ENCODE data around the gene RALGAPA1. TPM values are rescaled to one million over a fixed set of nuclear protein-coding genes. Genes with fewer than 3 reads are reported as not detected.

Gene RALGAPA1
- total RNA-seq, 2 experiments from 2014 or later: 29.5 to 31.7 TPM

DNA sequence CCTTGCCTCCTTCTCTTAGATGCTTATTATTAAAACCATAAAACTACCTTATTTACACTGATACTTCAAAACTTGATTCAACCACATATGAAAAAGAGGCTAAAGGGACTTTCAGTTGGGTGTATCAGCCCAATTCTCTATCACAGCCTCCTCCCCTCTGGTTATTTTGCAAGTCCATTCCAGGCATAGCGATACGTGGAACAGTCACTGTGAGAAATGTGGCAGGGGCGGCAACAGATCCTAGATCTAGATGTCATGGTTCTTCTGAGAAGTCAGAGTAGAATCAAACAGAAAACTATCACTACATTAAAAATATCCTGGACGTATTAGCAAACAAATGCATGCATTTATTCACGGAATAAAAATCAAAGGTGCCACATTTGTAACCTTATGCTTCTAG is 83.2 kb downstream of the RALGAPA1 start:
- POLR2A ChIA-PET: no interaction called here
- ATAC-seq (no peak), DNase-seq (no peak)
- Mint-ChIP-seq H3K4me3 (no peak overlapping the region), H3K9me3 (ENCODE audit: insufficient read depth) (no peaks in the 10 kb centered on the region), H3K27me3 (ENCODE audit: low read depth) (no peaks in the 10 kb centered on the region), H3K36me3 (ENCODE audit: low read depth) (peaks cover 6% of the 10 kb centered on the region), H3K27ac (no peak overlapping the region), H3K4me1 (ENCODE audit: low read depth) (peaks cover 4% of the 10 kb centered on the region)
- CTCF ChIA-PET: no interaction called here

DNA sequence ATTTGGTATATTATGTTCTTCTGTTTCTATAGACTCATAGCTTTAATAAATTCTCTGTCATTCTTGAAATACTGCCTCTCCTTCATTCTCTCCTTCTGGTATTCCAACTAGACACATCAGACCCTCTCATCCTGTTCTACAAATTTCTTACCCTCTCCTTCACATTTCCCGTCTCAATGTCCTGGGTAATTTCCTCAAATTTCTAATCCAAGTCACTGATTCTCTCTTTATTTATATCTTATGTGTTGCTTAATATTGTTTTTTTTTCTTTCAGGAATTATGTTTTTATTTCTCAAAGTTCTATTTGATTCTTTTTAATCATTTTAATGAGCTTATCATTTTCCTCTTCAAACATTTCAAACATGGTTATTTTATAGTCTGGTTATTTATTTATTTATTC is 94.0 kb downstream of the RALGAPA1 start:
- peaks cover 16% of the 10 kb centered on the region for H3K36me3 Mint-ChIP-seq (ENCODE audit: low read depth)
- H3K27ac Mint-ChIP-seq: no peak overlapping the region
- DNase-seq (no peak), ATAC-seq (no peak)
- no peaks in the 10 kb centered on the region for H3K9me3 Mint-ChIP-seq (ENCODE audit: insufficient read depth)
- ChIA-PET CTCF (interaction anchor here (1.2 to 1.7 kb wide), 2 partner anchors 10 to 28 kb away, joined by 3 read pairs; no protein-coding TSS in a partner anchor), POLR2A (no interaction called here)
- no peak overlapping the region for H3K4me3 Mint-ChIP-seq
- no peaks in the 10 kb centered on the region for H3K4me1 Mint-ChIP-seq (ENCODE audit: low read depth)
- no peaks in the 10 kb centered on the region for H3K27me3 Mint-ChIP-seq (ENCODE audit: low read depth)

DNA sequence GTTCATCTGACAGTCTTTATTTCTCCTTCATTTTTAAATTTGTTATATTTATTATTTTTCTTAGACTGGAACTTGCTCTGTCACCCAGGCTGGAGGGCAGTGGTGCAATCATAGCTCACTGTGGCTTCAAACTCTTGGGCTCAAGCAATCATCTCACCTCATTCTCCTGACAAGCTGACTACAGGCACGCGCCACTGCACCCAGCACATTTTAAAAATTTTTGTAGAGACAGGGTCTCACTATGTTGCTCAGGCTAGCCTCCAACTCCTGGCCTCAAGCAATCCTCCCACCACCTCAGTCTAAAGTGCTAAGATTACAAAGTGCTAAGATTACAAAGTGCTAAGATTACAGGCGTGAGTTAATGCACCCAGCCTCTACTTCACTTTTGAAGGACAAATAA is 96.6 kb downstream of the RALGAPA1 start:
- CTCF ChIA-PET: no interaction called here

DNA sequence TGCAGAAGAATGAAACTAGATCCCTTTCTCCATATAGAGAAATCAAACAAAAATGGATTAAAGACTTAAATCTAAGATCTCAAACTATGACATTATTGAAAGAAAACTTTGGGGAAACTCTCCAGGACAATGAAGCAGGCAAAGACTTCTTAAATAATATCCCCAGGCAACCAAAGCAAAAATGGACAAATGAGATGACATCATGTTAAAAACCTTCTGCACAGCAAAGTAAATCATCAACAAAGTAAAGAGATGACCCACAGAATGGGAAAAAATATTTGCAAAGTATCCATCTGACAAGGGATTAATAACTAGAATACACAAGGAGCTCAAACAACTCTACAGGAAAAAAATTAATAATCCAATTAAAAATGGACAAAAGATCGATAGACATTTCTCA is 101.0 kb downstream of the RALGAPA1 start:
- Mint-ChIP-seq H3K9me3 (ENCODE audit: insufficient read depth) (no peaks in the 10 kb centered on the region), H3K4me1 (ENCODE audit: low read depth) (peaks cover 5% of the 10 kb centered on the region), H3K27ac (no peak overlapping the region), H3K4me3 (no peak overlapping the region), H3K36me3 (ENCODE audit: low read depth) (peaks cover 33% of the 10 kb centered on the region), H3K27me3 (ENCODE audit: low read depth) (no peaks in the 10 kb centered on the region)
- ATAC-seq (no peak), DNase-seq (no peak)
- POLR2A ChIA-PET: no interaction called here
- CTCF ChIA-PET: no interaction called here

More for the DNA sequence above, 96.6 kb downstream of the RALGAPA1 start:
- no peak for ATAC-seq
- Mint-ChIP-seq H3K27me3 (ENCODE audit: low read depth) (no peaks in the 10 kb centered on the region), H3K4me1 (ENCODE audit: low read depth) (no peaks in the 10 kb centered on the region), H3K9me3 (ENCODE audit: insufficient read depth) (no peaks in the 10 kb centered on the region), H3K27ac (no peak overlapping the region), H3K36me3 (ENCODE audit: low read depth) (peaks cover 28% of the 10 kb centered on the region), H3K4me3 (no peak overlapping the region)
- no peak for DNase-seq
- POLR2A ChIA-PET: no interaction called here

DNA sequence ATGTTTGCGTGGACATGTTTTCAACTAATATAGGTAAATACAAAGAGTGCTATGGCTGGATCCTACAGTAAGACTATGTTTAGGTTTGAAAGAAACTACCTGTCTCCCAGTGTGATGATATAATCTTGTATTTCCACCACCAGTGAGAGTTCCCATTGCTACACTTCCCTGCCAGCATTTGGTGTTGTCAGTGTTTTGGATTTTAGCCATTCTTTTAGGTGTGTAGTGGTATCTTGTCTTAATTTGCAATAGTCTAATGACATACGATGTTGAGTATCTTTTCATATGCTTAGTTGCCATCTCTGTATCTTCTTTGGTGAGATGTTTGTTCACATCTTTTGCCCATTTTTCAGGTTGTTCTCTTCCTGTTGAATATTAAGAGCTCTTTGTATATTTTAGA is 103.5 kb downstream of the RALGAPA1 start:
- ATAC-seq (no peak), DNase-seq (no peak)
- Mint-ChIP-seq H3K27ac (no peak overlapping the region), H3K4me3 (no peak overlapping the region), H3K4me1 (ENCODE audit: low read depth) (peaks cover 5% of the 10 kb centered on the region), H3K27me3 (ENCODE audit: low read depth) (no peaks in the 10 kb centered on the region), H3K9me3 (ENCODE audit: insufficient read depth) (no peaks in the 10 kb centered on the region), H3K36me3 (ENCODE audit: low read depth) (peaks cover 27% of the 10 kb centered on the region)
- POLR2A ChIA-PET: no interaction called here
- CTCF ChIA-PET: interaction anchor here (0.7 to 1.2 kb wide), 2 partner anchors 9 to 18 kb away, joined by 3 to 4 read pairs; no protein-coding TSS in a partner anchor

DNA sequence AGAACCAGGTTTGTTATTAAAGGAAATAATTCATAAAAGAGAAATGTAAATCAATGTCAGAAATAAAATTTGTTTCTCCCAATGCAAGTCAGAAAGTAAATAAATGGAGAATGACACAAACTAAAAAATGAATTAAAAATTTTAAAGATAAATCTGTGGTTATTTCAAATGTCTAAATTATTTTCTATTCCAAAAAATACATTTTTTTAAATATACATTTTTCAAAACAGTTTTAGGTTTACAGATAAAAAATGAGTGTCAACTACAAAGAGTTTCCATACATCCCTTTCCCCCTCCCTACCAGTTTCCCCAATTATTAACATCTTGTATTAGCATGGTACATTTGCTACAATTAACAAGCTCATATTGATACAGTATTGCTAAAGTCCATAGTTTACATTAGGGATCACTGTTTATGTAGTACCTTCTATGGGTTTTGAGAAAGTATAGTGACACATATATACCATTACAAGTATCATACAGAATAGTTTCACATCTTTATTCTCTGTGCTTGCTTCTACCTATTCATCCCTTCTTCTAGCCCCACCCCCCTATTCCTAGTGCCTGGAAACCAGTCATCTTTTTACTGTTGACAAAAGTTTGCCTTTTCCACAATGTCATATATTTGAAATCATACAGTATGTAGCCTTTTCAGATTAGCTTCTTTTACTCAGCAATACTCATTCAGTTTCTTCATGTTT is 104.2 kb downstream of the RALGAPA1 start:
- Mint-ChIP-seq H3K9me3 (ENCODE audit: insufficient read depth) (no peaks in the 10 kb centered on the region), H3K27me3 (ENCODE audit: low read depth) (no peaks in the 10 kb centered on the region), H3K4me3 (no peak overlapping the region), H3K36me3 (ENCODE audit: low read depth) (peaks cover 27% of the 10 kb centered on the region), H3K27ac (no peak overlapping the region), H3K4me1 (ENCODE audit: low read depth) (peaks cover 5% of the 10 kb centered on the region)
- DNase-seq (no peak), ATAC-seq (no peak)
- ChIA-PET POLR2A (interaction anchor here (0.6 kb wide), 1 partner anchor 20 kb away, joined by 3 read pairs; no protein-coding TSS in a partner anchor), CTCF (interaction anchor here (0.7 to 1.2 kb wide), 2 partner anchors 10 to 17 kb away, joined by 3 to 4 read pairs; no protein-coding TSS in a partner anchor)

DNA sequence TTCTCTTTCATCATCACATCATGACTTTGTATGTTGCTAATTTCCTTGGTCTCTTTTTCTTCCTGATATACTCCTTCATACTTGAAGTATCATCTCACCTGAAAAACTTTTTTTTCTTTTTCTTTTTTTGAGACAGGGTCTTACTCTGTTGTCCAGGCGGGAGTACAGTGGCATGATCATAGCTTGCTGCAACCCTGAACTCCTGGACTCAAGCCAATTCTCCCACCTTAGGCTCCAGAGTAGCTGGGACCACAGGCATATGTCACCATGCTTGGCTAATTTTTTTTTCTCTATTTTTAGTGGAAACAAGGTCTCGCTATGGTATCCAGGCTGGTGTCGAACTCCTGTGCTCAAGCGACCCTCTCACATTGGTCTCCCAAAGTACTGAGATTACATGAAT is 107.6 kb downstream of the RALGAPA1 start:
- Mint-ChIP-seq H3K27ac (no peak overlapping the region), H3K4me1 (ENCODE audit: low read depth) (peaks cover 5% of the 10 kb centered on the region), H3K4me3 (no peak overlapping the region), H3K36me3 (ENCODE audit: low read depth) (peaks cover 11% of the 10 kb centered on the region), H3K27me3 (ENCODE audit: low read depth) (no peaks in the 10 kb centered on the region), H3K9me3 (ENCODE audit: insufficient read depth) (no peaks in the 10 kb centered on the region)
- ATAC-seq: no peak
- ChIA-PET CTCF (no interaction called here), POLR2A (no interaction called here)
- DNase-seq: no peak

DNA sequence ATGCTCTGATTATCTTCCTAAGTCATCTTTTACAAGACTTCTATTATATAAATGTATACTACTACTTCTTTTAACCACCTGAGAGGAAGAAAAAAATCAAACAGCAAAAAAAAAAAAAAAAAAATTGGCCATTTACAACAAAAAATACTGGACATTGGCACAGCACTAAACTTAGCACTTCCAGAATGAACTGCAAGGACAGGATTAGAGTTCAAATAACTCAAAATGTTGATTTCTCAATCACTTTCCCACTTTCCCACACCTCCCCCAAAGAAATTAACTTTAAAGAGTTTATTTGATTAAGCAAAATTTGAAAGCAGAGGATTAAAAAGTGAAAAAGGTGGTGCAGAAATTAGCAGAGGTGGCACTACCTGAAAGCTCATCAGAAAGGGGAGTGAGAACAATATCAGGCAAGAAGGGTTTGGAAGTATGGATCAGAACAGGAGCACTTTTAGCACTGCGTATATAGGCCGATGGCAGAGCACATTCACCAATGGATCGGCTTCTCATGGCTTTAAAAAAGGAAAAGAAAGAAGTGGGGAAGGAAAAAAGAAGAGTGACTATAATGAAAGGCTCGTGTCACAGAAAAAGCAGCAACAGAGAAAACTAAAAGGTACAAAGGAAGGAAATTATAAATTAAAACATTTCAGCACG is 109.2 kb downstream of the RALGAPA1 start:
- ATAC-seq: no peak
- POLR2A ChIA-PET: no interaction called here
- no peaks in the 10 kb centered on the region for H3K27me3 Mint-ChIP-seq (ENCODE audit: low read depth)
- H3K36me3 Mint-ChIP-seq (ENCODE audit: low read depth): peaks cover 7% of the 10 kb centered on the region
- DNase-seq: no peak
- CTCF ChIA-PET: no interaction called here
- H3K9me3 Mint-ChIP-seq (ENCODE audit: insufficient read depth): no peaks in the 10 kb centered on the region
- no peak overlapping the region for H3K27ac Mint-ChIP-seq
- H3K4me3 Mint-ChIP-seq: no peak overlapping the region
- peaks cover 8% of the 10 kb centered on the region for H3K4me1 Mint-ChIP-seq (ENCODE audit: low read depth)

DNA sequence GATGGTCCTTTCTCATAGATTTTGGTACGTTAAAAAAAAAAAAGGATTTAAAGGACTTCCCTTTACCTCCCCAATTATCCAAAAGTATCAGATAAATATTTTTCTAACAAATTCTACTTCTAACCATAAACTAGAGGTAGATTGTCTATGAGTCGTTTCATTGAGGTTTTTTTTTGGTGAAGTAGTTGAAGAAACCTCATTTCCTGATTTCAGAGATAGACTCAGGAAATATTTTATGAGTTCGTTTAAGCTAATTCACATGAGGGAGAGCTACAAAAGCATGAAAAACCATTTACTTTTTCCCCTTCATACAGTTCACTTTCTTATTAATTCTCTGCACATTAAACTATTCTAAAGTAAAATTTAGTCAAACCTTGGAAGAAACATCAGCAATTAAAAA is 112.5 kb downstream of the RALGAPA1 start:
- H3K27me3 Mint-ChIP-seq (ENCODE audit: low read depth): no peaks in the 10 kb centered on the region
- ATAC-seq: no peak

DNA sequence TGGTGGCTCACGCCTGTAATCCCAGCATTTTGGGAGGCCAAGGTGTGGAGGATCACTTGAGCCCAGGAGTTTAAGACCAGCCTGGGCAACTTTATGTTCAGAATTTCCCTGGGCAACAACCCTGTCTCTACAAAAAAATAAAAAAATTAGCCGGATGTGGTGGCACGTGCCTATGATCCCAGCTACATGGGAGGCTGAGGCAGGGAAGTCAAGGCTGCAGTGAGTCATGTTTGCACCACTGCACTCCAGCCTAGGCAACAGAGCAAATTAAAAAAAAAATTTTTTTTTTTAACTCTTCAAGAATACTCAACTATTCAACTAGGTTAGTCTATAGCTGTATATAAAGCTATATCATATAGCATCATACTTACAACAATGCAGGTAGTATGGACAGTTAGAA is 113.0 kb downstream of the RALGAPA1 start:
- peaks cover 6% of the 10 kb centered on the region for H3K36me3 Mint-ChIP-seq (ENCODE audit: low read depth)
- ATAC-seq (no peak), DNase-seq (no peak)
- ChIA-PET CTCF (interaction anchor here (1.0 to 1.2 kb wide), 2 partner anchors 9 to 257 kb away, joined by 3 to 5 read pairs; no protein-coding TSS in a partner anchor), POLR2A (no interaction called here)
- H3K27ac Mint-ChIP-seq: no peak overlapping the region
- peaks cover 8% of the 10 kb centered on the region for H3K4me1 Mint-ChIP-seq (ENCODE audit: low read depth)
- H3K4me3 Mint-ChIP-seq: no peak overlapping the region
- H3K9me3 Mint-ChIP-seq (ENCODE audit: insufficient read depth): no peaks in the 10 kb centered on the region
- H3K27me3 Mint-ChIP-seq (ENCODE audit: low read depth): no peaks in the 10 kb centered on the region

More for the DNA sequence above, 112.5 kb downstream of the RALGAPA1 start:
- POLR2A ChIA-PET: no interaction called here
- DNase-seq: no peak
- Mint-ChIP-seq H3K36me3 (ENCODE audit: low read depth) (peaks cover 6% of the 10 kb centered on the region), H3K4me3 (no peak overlapping the region), H3K4me1 (ENCODE audit: low read depth) (peaks cover 8% of the 10 kb centered on the region), H3K27ac (no peak overlapping the region), H3K9me3 (ENCODE audit: insufficient read depth) (no peaks in the 10 kb centered on the region)
- CTCF ChIA-PET: interaction anchor here (0.6 to 1.2 kb wide), 3 partner anchors 9 to 981 kb away, joined by 3 to 5 read pairs (median 4); no protein-coding TSS in a partner anchor

DNA sequence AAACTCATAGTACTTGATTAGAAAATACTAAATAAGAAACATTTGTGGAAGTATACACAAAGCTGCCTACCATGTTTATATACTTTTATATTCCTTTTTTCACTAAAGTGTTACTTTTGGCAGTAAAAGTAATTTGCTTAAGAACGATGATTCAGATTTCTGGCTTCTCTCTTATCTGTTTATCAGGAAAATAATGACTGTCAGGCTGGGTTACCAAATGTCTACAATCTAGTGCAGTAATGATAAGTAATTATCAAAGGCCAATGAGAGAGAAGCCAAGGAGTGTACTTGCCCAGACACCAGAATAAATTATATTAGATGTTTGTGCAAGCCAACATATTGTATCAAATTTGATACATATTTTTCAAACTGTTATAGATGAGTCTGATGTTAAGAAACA is 113.4 kb downstream of the RALGAPA1 start:
- CTCF ChIA-PET: interaction anchor here (0.8 to 1.2 kb wide), 2 partner anchors 8 to 257 kb away, joined by 3 to 5 read pairs; no protein-coding TSS in a partner anchor

DNA sequence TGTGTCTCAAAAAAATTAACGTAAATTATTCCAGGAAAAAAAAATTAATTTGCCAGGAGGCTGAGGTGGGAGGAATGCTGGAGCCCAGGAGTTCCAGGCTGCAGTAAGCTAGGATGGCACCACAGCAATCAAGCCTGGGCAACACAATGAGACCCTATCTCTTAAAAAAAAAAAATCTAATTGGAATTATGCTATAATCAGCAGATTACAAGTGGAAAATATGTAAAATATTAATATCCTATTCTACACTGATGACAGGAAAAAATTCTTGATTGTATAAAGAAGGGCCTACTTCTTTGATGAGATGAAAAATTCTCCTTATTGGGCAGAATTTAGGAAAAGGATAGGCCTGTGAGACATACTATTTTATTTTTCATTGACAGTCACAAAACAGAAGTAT is 114.0 kb downstream of the RALGAPA1 start:
- H3K36me3 Mint-ChIP-seq (ENCODE audit: low read depth): peaks cover 6% of the 10 kb centered on the region
- ATAC-seq (no peak), DNase-seq (no peak)
- POLR2A ChIA-PET: interaction anchor here (0.5 kb wide), 1 partner anchor 152 kb away, joined by 3 read pairs; no protein-coding TSS in a partner anchor
- CTCF ChIA-PET: interaction anchor here (0.6 to 1.8 kb wide), 4 partner anchors 120 to 436 kb away, joined by 3 to 4 read pairs (median 4); no protein-coding TSS in a partner anchor
- H3K4me3 Mint-ChIP-seq: no peak overlapping the region
- H3K27ac Mint-ChIP-seq: no peak overlapping the region
- H3K9me3 Mint-ChIP-seq (ENCODE audit: insufficient read depth): no peaks in the 10 kb centered on the region
- no peaks in the 10 kb centered on the region for H3K27me3 Mint-ChIP-seq (ENCODE audit: low read depth)
- peaks cover 8% of the 10 kb centered on the region for H3K4me1 Mint-ChIP-seq (ENCODE audit: low read depth)

More for the DNA sequence above, 113.4 kb downstream of the RALGAPA1 start:
- Mint-ChIP-seq H3K4me3 (no peak overlapping the region), H3K9me3 (ENCODE audit: insufficient read depth) (no peaks in the 10 kb centered on the region), H3K36me3 (ENCODE audit: low read depth) (peaks cover 6% of the 10 kb centered on the region), H3K27me3 (ENCODE audit: low read depth) (no peaks in the 10 kb centered on the region), H3K27ac (no peak overlapping the region), H3K4me1 (ENCODE audit: low read depth) (peaks cover 8% of the 10 kb centered on the region)
- ATAC-seq (no peak), DNase-seq (no peak)
- POLR2A ChIA-PET: interaction anchor here (0.5 kb wide), 1 partner anchor 151 kb away, joined by 3 read pairs; no protein-coding TSS in a partner anchor

Data from activated CD8-positive, alpha-beta T cell treated with anti-CD3 and anti-CD28 coated beads, Interleukin-2, amount 10 ng/mL, durations not matched to agents 7 days and 5 days (primary cell).